Loucy (cell line): ENCODE data around the gene MEIKIN.

Source experiments
- H2AFZ ChIP-seq: fragments of 200-600 bp; sonication (generic); 2 replicates; pipeline ENCODE4 v1.6.0; 2016; ENCODE audit warnings: antibody characterized with exemption, mild to moderate bottlenecking, low read length, moderate library complexity
- H3F3A ChIP-seq: fragments of 200-600 bp; 2 replicates; pipeline ENCODE4 v1.6.0; 2016; ENCODE audit warnings: antibody characterized with exemption, low read depth, mild to moderate bottlenecking
- H3K27me3 ChIP-seq: fragments of 200-600 bp; sonication (generic); 2 replicates; pipeline ENCODE4 v1.6.1; 2014; ENCODE audit warnings: low read length, mild to moderate bottlenecking; ENCODE audit not compliant: insufficient read depth, poor library complexity, severe bottlenecking
- H3K36me3 ChIP-seq: fragments of 200-600 bp; sonication (generic); 2 replicates; pipeline ENCODE4 v1.6.1; 2016; ENCODE audit warnings: low read length; ENCODE audit not compliant: insufficient read depth
- H3K4me1 ChIP-seq: fragments of 200-600 bp; sonication (generic); 2 replicates; pipeline ENCODE4 v1.5.1; 2014; ENCODE audit warnings: low read length, mild to moderate bottlenecking; ENCODE audit not compliant: insufficient read depth, poor library complexity, severe bottlenecking
- H3K4me2 ChIP-seq: fragments of 200-600 bp; sonication (generic); 2 replicates; pipeline ENCODE4 v1.6.0; 2014; ENCODE audit warnings: antibody characterized with exemption, low read length, low read depth, mild to moderate bottlenecking; ENCODE audit not compliant: poor library complexity, severe bottlenecking
- H3K4me3 ChIP-seq: fragments of 200-600 bp; sonication (generic); 2 replicates; pipeline ENCODE4 v1.5.1; 2014; ENCODE audit warnings: low read length, mild to moderate bottlenecking, mixed read lengths; ENCODE audit not compliant: poor library complexity, severe bottlenecking
- H3K79me2 ChIP-seq: fragments of 200-600 bp; sonication (generic); 2 replicates; pipeline ENCODE4 v1.6.1; 2014; ENCODE audit warnings: low read length; ENCODE audit not compliant: insufficient read depth
- H3K9ac ChIP-seq: fragments of 200-600 bp; sonication (generic); 2 replicates; pipeline ENCODE4 v1.6.0; 2014; ENCODE audit warnings: mild to moderate bottlenecking, low read depth, low read length, moderate library complexity; ENCODE audit not compliant: poor library complexity, severe bottlenecking
- H3K9me2 ChIP-seq: fragments of 200-600 bp; sonication (generic); replicated peaks from 2 replicates; pipeline ENCODE4 v1.6.1; 2016; ENCODE audit warnings: low read depth, low read length, mixed read lengths
- H3K9me3 ChIP-seq: fragments of 200-600 bp; sonication (generic); 2 replicates; pipeline ENCODE4 v1.6.1; 2014; ENCODE audit warnings: mild to moderate bottlenecking, antibody characterized with exemption, low read length, low read depth; ENCODE audit not compliant: insufficient read depth
- H4K20me1 ChIP-seq: fragments of 200-600 bp; sonication (generic); 2 replicates; pipeline ENCODE4 v1.6.0; 2014; ENCODE audit warnings: antibody characterized with exemption, low read length, mild to moderate bottlenecking; ENCODE audit not compliant: insufficient read depth, poor library complexity, severe bottlenecking
- EZH2phosphoT487 ChIP-seq: fragments of 200-600 bp; IDR thresholded peaks from 2 replicates; pipeline ENCODE4 v1.6.1; 2018; ENCODE audit warnings: antibody characterized with exemption, mild to moderate bottlenecking, moderate library complexity, borderline replicate concordance
- TF ChIP-seq, protein P1 (sequence below): fragments of 200-600 bp; sonication (generic); conservative IDR thresholded peaks from 2 replicates; pipeline ENCODE4 v1.5.1; 2014; ENCODE audit warnings: mild to moderate bottlenecking, antibody characterized with exemption, low read length

The MEIKIN gene

DNA sequence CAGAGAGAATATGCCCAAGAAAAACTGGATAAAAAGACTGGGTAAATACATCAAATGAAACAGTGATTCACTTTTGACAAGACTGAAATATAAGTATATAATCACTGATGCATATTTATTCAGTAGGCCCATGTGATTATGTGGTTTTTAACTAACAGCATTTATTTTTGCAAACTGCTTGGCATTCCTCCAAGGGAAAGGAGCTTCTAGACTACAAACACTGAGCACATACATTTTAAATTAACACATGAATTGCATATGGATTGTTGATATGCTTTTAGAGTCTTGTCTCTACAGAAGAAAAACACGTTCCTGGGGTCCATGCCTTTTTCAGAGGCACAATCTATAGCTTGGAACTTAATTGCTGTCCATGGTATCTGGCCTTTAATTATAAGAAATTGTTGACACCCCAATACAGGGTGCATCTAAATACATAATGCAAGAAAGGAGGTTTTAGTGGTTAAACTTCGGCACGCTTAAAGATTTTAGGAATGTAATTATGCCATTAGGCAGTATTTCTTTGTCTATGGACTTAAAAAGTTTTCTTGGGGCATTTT lies 6.9 kb upstream of the MEIKIN start:
- Histone ChIP-seq H3K9me3 (no peaks in the 10 kb centered on the region), H3K9ac (no peak overlapping the region), H3F3A (no peaks in the 10 kb centered on the region), H3K79me2 (no peaks in the 10 kb centered on the region), H4K20me1 (no peaks in the 10 kb centered on the region), H3K36me3 (no peaks in the 10 kb centered on the region), H3K4me2 (no peak overlapping the region), H2AFZ (no peak overlapping the region), H3K9me2 (no peaks in the 10 kb centered on the region), H3K4me3 (no peak overlapping the region), H3K4me1 (no peaks in the 10 kb centered on the region), H3K27me3 (no peaks in the 10 kb centered on the region)
- TF ChIP-seq EZH2phosphoT487, result no peak
- TF ChIP-seq, protein P1, sequence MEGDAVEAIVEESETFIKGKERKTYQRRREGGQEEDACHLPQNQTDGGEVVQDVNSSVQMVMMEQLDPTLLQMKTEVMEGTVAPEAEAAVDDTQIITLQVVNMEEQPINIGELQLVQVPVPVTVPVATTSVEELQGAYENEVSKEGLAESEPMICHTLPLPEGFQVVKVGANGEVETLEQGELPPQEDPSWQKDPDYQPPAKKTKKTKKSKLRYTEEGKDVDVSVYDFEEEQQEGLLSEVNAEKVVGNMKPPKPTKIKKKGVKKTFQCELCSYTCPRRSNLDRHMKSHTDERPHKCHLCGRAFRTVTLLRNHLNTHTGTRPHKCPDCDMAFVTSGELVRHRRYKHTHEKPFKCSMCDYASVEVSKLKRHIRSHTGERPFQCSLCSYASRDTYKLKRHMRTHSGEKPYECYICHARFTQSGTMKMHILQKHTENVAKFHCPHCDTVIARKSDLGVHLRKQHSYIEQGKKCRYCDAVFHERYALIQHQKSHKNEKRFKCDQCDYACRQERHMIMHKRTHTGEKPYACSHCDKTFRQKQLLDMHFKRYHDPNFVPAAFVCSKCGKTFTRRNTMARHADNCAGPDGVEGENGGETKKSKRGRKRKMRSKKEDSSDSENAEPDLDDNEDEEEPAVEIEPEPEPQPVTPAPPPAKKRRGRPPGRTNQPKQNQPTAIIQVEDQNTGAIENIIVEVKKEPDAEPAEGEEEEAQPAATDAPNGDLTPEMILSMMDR, result no peak

DNA sequence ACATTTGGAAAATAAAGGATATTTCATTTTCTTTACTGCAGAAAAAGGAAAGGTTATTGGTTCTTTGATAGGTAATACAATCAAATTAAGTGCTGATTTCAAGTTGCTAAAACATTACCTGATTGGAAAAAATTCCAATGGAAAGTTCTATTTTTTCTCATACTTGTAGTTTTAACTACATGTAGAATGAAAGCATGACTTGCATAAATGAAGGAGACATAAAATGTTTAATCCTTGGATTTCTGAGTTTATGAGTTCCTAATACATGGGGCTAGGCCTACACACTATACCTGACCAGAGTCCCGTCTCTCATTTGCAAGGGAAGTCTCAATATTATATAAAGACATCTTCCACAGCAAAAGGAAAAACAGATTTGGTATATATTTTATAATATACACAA lies 5.2 kb upstream of the MEIKIN start:
- Histone ChIP-seq H3K27me3 (no peaks in the 10 kb centered on the region), H3K9me3 (no peaks in the 10 kb centered on the region), H3K79me2 (no peaks in the 10 kb centered on the region), H3F3A (no peaks in the 10 kb centered on the region), H2AFZ (no peak overlapping the region), H4K20me1 (no peaks in the 10 kb centered on the region), H3K9ac (no peak overlapping the region), H3K4me2 (no peak overlapping the region), H3K4me1 (no peaks in the 10 kb centered on the region), H3K36me3 (no peaks in the 10 kb centered on the region), H3K4me3 (no peak overlapping the region), H3K9me2 (no peaks in the 10 kb centered on the region)
- TF ChIP-seq, protein P1, result no peak
- no peak for TF ChIP-seq EZH2phosphoT487

DNA sequence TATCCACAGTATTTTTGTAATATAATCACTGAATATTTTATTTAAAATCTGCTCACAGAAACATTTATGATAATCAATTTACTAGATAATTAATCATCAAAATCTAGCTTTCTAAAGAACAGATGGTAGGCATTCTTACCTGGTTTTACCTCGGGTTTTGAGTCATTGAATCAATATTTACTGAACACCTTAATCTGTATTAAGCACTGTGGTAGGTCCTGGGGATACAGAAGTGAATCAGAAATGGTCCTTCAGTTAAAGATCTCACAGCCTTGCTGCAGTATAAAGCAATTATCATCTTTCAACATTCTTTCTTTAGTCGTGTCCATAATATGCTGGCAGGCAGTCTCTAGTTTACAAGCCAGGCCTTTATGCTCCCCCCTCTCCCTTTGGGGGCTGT lies 2.0 kb upstream of the MEIKIN start:
- no peaks in the 10 kb centered on the region for H3K36me3 ChIP-seq
- no peaks in the 10 kb centered on the region for H3F3A ChIP-seq
- H3K27me3 ChIP-seq, result no peaks in the 10 kb centered on the region
- no peak overlapping the region for H3K4me2 ChIP-seq
- H3K4me3 ChIP-seq, result no peak overlapping the region
- TF ChIP-seq EZH2phosphoT487, result no peak
- no peaks in the 10 kb centered on the region for H3K9me2 ChIP-seq
- no peak overlapping the region for H2AFZ ChIP-seq
- no peaks in the 10 kb centered on the region for H3K79me2 ChIP-seq
- no peaks in the 10 kb centered on the region for H4K20me1 ChIP-seq
- H3K9ac ChIP-seq, result no peak overlapping the region
- H3K9me3 ChIP-seq, result no peaks in the 10 kb centered on the region
- H3K4me1 ChIP-seq, result no peaks in the 10 kb centered on the region
